Panc1 (cell line): ENCODE measurements around the gene SPATA33. TPM values are rescaled to one million over a fixed set of nuclear protein-coding genes. Genes with fewer than 3 reads are reported as not detected.

Experiments used
- ATAC-seq: fragments of 200-7000 bp; cut with Tn5 transposase; 2 replicates; pipeline ENCODE4 v1.9.1; 2020; ENCODE audit warnings: mild to moderate bottlenecking, moderate library complexity
- BruUV-seq: library from RNA; stranded (reverse); fragments of 400-500 nt; replicated peaks from 2 replicates; lab custom pipeline; 2021; lab: Mats Ljungman, UMichigan
- CTCF ChIA-PET: fragments of 300-600 bp; sonication (Branson Sonifier 250); formaldehyde crosslinking; loops from one replicate; lab custom pipeline; 2022; ENCODE audit warnings: antibody characterized with exemption; lab: Charles Lee
- POLR2A ChIA-PET: fragments of 300-600 bp; sonication (Branson Sonifier 250); formaldehyde crosslinking; loops from one replicate; lab custom pipeline; 2022; ENCODE audit warnings: antibody characterized with exemption; lab: Charles Lee
- DNase-seq: peaks from one replicate; pipeline ENCODE4 v3.0.0-alpha.2; 2010; ENCODE audit warnings: low read depth, low spot score
- H3K27ac ChIP-seq: 2 replicates; pipeline ENCODE4 v1.5.1; 2011; ENCODE audit warnings: mild to moderate bottlenecking, low read length, inconsistent platforms
- H3K27me3 ChIP-seq: fragments of 200-500 bp; sonication (Bioruptor generic); 2 replicates; pipeline ENCODE4 v1.6.0; 2014; ENCODE audit warnings: low read length, inconsistent platforms; ENCODE audit not compliant: control insufficient read depth, insufficient read depth
- H3K36me3 ChIP-seq: fragments of 200-500 bp; sonication (Bioruptor generic); 2 replicates; pipeline ENCODE4 v1.5.1; 2014; ENCODE audit warnings: inconsistent platforms, mild to moderate bottlenecking, low read length, moderate library complexity; ENCODE audit not compliant: control insufficient read depth, insufficient read depth
- H3K4me1 ChIP-seq: 2 replicates; pipeline ENCODE4 v1.5.1; 2011; ENCODE audit warnings: inconsistent platforms, mild to moderate bottlenecking, low read length, moderate library complexity; ENCODE audit not compliant: control insufficient read depth, insufficient read depth
- H3K4me3 ChIP-seq, 2 experiments: 2 replicates each; pipeline ENCODE4 v1.5.1; 2011 to 2012; ENCODE audit warnings: low read depth in 2 of 2, low read length in 2 of 2, mild to moderate bottlenecking in 2 of 2, inconsistent platforms in 1 of 2, moderate library complexity in 1 of 2
- H3K9me3 ChIP-seq: fragments of 200-500 bp; sonication (Bioruptor generic); 2 replicates; pipeline ENCODE4 v1.5.1; 2014; ENCODE audit warnings: low read depth, mild to moderate bottlenecking, inconsistent platforms, low read length, moderate library complexity; ENCODE audit not compliant: control insufficient read depth, insufficient read depth
- POLR2AphosphoS5 ChIP-seq: IDR thresholded peaks from 2 replicates; pipeline ENCODE4 v1.6.1; 2012; ENCODE audit warnings: mild to moderate bottlenecking, low read depth, low read length, moderate library complexity
- SIN3A ChIP-seq: IDR thresholded peaks from 2 replicates; pipeline ENCODE4 v1.6.1; 2012; ENCODE audit warnings: low read depth, mild to moderate bottlenecking, low read length, moderate library complexity, borderline replicate concordance; ENCODE audit not compliant: insufficient read depth
- TCF7L2 ChIP-seq: IDR thresholded peaks from 2 replicates; pipeline ENCODE4 v1.6.1; 2011; ENCODE audit warnings: mild to moderate bottlenecking, low read depth, low read length, inconsistent platforms
- in situ Hi-C: cut with HindIII; loops from 2 replicates; pipeline ENCODE4 v1.10.0; 2016; ENCODE audit warnings: low sequenced_read_pairs, low pct_unique_long_range_greater_than_20kb
- intact Hi-C: fragments of 100-400 bp; cut with micrococcal nuclease; formaldehyde crosslinking; loops from one replicate; pipeline ENCODE4 v1.10.0; 2022; ENCODE audit not compliant: unreplicated experiment
- total RNA-seq: library from RNA; stranded (reverse); gene quantifications from one replicate; pipeline ENCODE4 v1.2.1, GENCODE V29; 2021; ENCODE audit not compliant: unreplicated experiment
- TF ChIP-seq, protein P1 (sequence below), 2 experiments: IDR thresholded peaks; 2 replicates each; pipeline ENCODE4 v1.6.1; 2011 to 2012; ENCODE audit warnings: low read depth in 2 of 2, control low read depth in 1 of 2, low read length in 1 of 2, mild to moderate bottlenecking in 1 of 2, moderate library complexity in 1 of 2; ENCODE audit not compliant: insufficient read depth in 1 of 2
- TF ChIP-seq, protein P2 (sequence below): fragments of 450-650 bp; IDR thresholded peaks from 2 replicates; pipeline ENCODE4 v1.5.1; 2017; ENCODE audit warnings: mild to moderate bottlenecking

The SPATA33 gene
- total RNA-seq, 1 experiment from 2014 or later = 18.3 TPM

DNA sequence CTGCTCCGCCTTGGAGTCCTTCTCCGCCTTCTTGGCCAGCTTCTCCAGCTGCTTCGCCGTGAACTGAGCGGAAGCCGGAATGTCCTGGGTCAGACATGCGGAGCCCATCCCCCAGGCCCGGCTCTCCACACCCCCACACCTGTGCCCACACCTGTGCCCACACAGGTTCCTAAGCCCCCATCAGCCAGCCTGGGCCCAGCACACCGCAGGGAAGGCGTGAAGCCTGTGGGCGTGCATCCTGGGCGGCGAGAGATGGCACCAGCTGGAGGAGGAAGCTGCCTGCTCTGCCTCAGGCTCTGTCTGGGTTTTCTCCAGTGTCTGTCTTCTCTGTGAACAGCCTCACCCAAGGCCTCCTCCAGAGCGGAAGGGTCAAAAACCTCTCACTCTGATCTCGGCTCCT is 6.1 kb upstream of the SPATA33 start:
- Histone ChIP-seq H3K36me3 (peaks cover under 1% of the 10 kb centered on the region; the same call in 1 of the 2 replicates), H3K4me3 (no peak overlapping the region), H3K4me1 (no peaks in the 10 kb centered on the region), H3K27ac (no peak overlapping the region), H3K27me3 (no peaks in the 10 kb centered on the region), H3K9me3 (no peaks in the 10 kb centered on the region)
- no peak for DNase-seq
- CTCF ChIA-PET = no interaction called here
- POLR2A ChIA-PET = no interaction called here
- intact Hi-C loops = no loop called here
- BruUV-seq = no TSS peak
- no peak for TF ChIP-seq POLR2AphosphoS5
- TF ChIP-seq, protein P1, sequence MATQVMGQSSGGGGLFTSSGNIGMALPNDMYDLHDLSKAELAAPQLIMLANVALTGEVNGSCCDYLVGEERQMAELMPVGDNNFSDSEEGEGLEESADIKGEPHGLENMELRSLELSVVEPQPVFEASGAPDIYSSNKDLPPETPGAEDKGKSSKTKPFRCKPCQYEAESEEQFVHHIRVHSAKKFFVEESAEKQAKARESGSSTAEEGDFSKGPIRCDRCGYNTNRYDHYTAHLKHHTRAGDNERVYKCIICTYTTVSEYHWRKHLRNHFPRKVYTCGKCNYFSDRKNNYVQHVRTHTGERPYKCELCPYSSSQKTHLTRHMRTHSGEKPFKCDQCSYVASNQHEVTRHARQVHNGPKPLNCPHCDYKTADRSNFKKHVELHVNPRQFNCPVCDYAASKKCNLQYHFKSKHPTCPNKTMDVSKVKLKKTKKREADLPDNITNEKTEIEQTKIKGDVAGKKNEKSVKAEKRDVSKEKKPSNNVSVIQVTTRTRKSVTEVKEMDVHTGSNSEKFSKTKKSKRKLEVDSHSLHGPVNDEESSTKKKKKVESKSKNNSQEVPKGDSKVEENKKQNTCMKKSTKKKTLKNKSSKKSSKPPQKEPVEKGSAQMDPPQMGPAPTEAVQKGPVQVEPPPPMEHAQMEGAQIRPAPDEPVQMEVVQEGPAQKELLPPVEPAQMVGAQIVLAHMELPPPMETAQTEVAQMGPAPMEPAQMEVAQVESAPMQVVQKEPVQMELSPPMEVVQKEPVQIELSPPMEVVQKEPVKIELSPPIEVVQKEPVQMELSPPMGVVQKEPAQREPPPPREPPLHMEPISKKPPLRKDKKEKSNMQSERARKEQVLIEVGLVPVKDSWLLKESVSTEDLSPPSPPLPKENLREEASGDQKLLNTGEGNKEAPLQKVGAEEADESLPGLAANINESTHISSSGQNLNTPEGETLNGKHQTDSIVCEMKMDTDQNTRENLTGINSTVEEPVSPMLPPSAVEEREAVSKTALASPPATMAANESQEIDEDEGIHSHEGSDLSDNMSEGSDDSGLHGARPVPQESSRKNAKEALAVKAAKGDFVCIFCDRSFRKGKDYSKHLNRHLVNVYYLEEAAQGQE (IDR thresholded peaks at IDR 0.05; ENCODE audit: insufficient read depth in 1 of 2, low read depth in 2 of 2, low read length in 1 of 2) = no peak
- no peak for TF ChIP-seq SIN3A
- TF ChIP-seq TCF7L2 = no peak
- TF ChIP-seq, protein P2, sequence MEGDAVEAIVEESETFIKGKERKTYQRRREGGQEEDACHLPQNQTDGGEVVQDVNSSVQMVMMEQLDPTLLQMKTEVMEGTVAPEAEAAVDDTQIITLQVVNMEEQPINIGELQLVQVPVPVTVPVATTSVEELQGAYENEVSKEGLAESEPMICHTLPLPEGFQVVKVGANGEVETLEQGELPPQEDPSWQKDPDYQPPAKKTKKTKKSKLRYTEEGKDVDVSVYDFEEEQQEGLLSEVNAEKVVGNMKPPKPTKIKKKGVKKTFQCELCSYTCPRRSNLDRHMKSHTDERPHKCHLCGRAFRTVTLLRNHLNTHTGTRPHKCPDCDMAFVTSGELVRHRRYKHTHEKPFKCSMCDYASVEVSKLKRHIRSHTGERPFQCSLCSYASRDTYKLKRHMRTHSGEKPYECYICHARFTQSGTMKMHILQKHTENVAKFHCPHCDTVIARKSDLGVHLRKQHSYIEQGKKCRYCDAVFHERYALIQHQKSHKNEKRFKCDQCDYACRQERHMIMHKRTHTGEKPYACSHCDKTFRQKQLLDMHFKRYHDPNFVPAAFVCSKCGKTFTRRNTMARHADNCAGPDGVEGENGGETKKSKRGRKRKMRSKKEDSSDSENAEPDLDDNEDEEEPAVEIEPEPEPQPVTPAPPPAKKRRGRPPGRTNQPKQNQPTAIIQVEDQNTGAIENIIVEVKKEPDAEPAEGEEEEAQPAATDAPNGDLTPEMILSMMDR = no peak
- in situ Hi-C loops = no loop called here
- no peak; the same call in 1 of the 2 replicates for ATAC-seq

- H3K4me1 ChIP-seq = no peaks in the 10 kb centered on the region
- in situ Hi-C loops (no loop called here), intact Hi-C loops (no loop called here)
- no peak for ATAC-seq
- ChIA-PET POLR2A (interaction anchor here (0.6 to 0.7 kb wide), 2 partner anchors 63 to 177 kb away, joined by 3 to 19 read pairs; no protein-coding TSS in a partner anchor), CTCF (no interaction called here)
- no peak for DNase-seq
- H3K27me3 ChIP-seq = no peaks in the 10 kb centered on the region
- no peaks in the 10 kb centered on the region for H3K9me3 ChIP-seq
- H3K36me3 ChIP-seq = peaks cover 18% of the 10 kb centered on the region; the same call in 1 of the 2 replicates
- no peak for TF ChIP-seq TCF7L2
- TF ChIP-seq, protein P1 (IDR thresholded peaks at IDR 0.05; ENCODE audit: insufficient read depth in 1 of 2, low read depth in 2 of 2, low read length in 1 of 2) = no peak
- no peak for TF ChIP-seq POLR2AphosphoS5
- TF ChIP-seq, protein P2 = no peak
- no peak for TF ChIP-seq SIN3A
- TSS peak; percentile 42 for BruUV-seq
- H3K27ac ChIP-seq = no peak overlapping the region
- H3K4me3 ChIP-seq = no peak overlapping the region
Measured at GRCh38 chr16:89653656-89654295, 3.9 kb upstream of the SPATA33 start.
